Transverse colon (tissue), 4 donors: ENCODE results near the gene IRX4.

ENCODE experiments used
- POLR2A ChIP-seq: fragments of 450-650 bp; IDR thresholded peaks from one replicate; pipeline ENCODE4 v1.6.1; 2016; ENCODE audit warnings: antibody characterized with exemption, mild to moderate bottlenecking, moderate library complexity
- POLR2AphosphoS5 ChIP-seq, 3 donors: sonication (generic); formaldehyde crosslinking; IDR thresholded peaks; one replicate each; pipeline ENCODE4 v1.6.1; 2016; ENCODE audit warnings: antibody characterized with exemption in 3 of 3
- TF ChIP-seq, protein P1 (sequence below), 5 experiments: fragments of 200-600 bp in 3 of 5; fragments of 450-650 bp in 2 of 5; sonication (generic) in 3 of 5; IDR thresholded peaks; 1 replicate in 2 of 5; 2 replicates in 3 of 5; pipeline ENCODE4 v1.5.1; 2016 to 2017; ENCODE audit warnings: antibody characterized with exemption in 5 of 5, inconsistent platforms in 3 of 5, mild to moderate bottlenecking in 2 of 5, moderate library complexity in 1 of 5

DNA sequence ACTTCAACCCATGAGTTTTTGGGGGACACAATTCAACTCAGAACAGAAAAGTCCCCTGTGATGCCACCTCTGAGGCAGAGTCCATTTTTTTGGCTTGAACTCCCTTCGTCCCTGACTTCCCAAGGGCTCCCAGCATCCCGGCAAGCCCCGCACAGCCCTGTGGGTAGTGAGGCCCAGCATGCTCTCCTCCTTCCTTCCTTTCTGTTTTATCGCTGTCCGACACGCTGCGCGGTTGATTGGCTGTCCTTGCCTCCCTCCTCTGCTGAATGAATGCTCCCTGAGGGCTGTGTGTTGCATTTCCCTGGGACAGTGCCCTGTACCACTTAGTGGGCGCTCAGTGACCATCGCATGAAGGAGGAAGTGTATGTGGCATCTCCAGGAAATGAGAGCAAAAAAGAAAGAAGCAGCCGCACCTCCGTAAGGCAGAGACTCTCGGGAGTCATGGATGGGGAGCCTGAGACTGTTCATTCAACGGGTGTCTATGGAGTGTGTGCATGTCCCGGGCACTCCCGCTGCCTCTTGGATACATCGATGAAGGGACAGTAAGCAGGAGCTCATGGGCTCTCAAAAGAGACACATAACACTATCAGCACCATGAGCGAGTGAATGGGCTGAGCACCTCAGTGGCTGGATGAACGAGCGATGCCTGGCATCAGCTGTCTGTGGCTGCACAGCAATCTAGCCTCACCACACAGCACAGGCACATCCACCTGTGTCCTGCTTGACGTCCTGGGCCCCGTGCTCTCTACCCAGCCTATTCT is 10.1 kb upstream of the IRX4 start:
- TF ChIP-seq, protein P1, sequence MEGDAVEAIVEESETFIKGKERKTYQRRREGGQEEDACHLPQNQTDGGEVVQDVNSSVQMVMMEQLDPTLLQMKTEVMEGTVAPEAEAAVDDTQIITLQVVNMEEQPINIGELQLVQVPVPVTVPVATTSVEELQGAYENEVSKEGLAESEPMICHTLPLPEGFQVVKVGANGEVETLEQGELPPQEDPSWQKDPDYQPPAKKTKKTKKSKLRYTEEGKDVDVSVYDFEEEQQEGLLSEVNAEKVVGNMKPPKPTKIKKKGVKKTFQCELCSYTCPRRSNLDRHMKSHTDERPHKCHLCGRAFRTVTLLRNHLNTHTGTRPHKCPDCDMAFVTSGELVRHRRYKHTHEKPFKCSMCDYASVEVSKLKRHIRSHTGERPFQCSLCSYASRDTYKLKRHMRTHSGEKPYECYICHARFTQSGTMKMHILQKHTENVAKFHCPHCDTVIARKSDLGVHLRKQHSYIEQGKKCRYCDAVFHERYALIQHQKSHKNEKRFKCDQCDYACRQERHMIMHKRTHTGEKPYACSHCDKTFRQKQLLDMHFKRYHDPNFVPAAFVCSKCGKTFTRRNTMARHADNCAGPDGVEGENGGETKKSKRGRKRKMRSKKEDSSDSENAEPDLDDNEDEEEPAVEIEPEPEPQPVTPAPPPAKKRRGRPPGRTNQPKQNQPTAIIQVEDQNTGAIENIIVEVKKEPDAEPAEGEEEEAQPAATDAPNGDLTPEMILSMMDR (IDR thresholded peaks at IDR 0.05) = no peak
- no peak for TF ChIP-seq POLR2AphosphoS5 (IDR thresholded peaks at IDR 0.05)
- no peak for TF ChIP-seq POLR2A
